Trophoblast cell (in vitro differentiated cells and primary cell): ENCODE measurements around the gene GTF2B. TPM values are rescaled to one million over a fixed set of nuclear protein-coding genes. Genes with fewer than 3 reads are reported as not detected.
"Not testable (repeated sequence)": the region's sequence is repeated elsewhere in the genome, so short reads cannot be mapped to it uniquely, and the experiment has no call there.

ENCODE experiments used
- DNase-seq, 2 donors: peaks; one replicate each; pipeline ENCODE4 v3.0.0-alpha.2; 2016
- H2AFZ ChIP-seq: 2 replicates; pipeline ENCODE4 v1.6.1; 2013; ENCODE audit warnings: low read length, moderate library complexity, mild to moderate bottlenecking; ENCODE audit not compliant: insufficient read depth, poor library complexity
- H2AK5ac ChIP-seq: 2 replicates; pipeline ENCODE4 v1.6.1; 2013; ENCODE audit warnings: mild to moderate bottlenecking, low read length
- H2BK120ac ChIP-seq: 2 replicates; pipeline ENCODE4 v1.6.1; 2013; ENCODE audit warnings: low read length, mild to moderate bottlenecking, moderate library complexity; ENCODE audit not compliant: insufficient read depth, poor library complexity
- H2BK12ac ChIP-seq: 2 replicates; pipeline ENCODE4 v1.6.1; 2013; ENCODE audit warnings: mild to moderate bottlenecking, low read length, moderate library complexity
- H2BK5ac ChIP-seq: 2 replicates; pipeline ENCODE4 v1.6.1; 2013; ENCODE audit warnings: low read length, low read depth, moderate library complexity, mild to moderate bottlenecking; ENCODE audit not compliant: poor library complexity
- H3K14ac ChIP-seq: 2 replicates; pipeline ENCODE4 v1.6.1; 2013; ENCODE audit warnings: mild to moderate bottlenecking, low read length
- H3K18ac ChIP-seq: 2 replicates; pipeline ENCODE4 v1.6.1; 2013; ENCODE audit warnings: mild to moderate bottlenecking, low read length
- H3K23ac ChIP-seq: 2 replicates; pipeline ENCODE4 v1.6.1; 2013; ENCODE audit warnings: low read length
- H3K27ac ChIP-seq: 2 replicates; pipeline ENCODE4 v1.5.1; 2013; ENCODE audit warnings: low read depth, mild to moderate bottlenecking, inconsistent platforms, low read length, moderate library complexity
- H3K27me3 ChIP-seq: 2 replicates; pipeline ENCODE4 v1.6.1; 2013; ENCODE audit warnings: inconsistent platforms, mild to moderate bottlenecking, low read length, moderate library complexity; ENCODE audit not compliant: insufficient read depth
- H3K36me3 ChIP-seq, 2 experiments: 1 replicate in 1 of 2; 2 replicates in 1 of 2; pipeline ENCODE4 v1.6.1; 2013; ENCODE audit warnings: low read length in 2 of 2, mild to moderate bottlenecking in 2 of 2, moderate library complexity in 1 of 2; ENCODE audit not compliant: insufficient read depth in 2 of 2, control insufficient read depth in 1 of 2
- H3K4ac ChIP-seq: 2 replicates; pipeline ENCODE4 v1.6.1; 2013; ENCODE audit warnings: low read depth, mild to moderate bottlenecking, low read length, moderate library complexity
- H3K4me1 ChIP-seq, 2 experiments: 1 replicate in 1 of 2; 2 replicates in 1 of 2; pipeline ENCODE4 v1.6.1; 2013; ENCODE audit warnings: low read length in 2 of 2, mild to moderate bottlenecking in 2 of 2, moderate library complexity in 1 of 2; ENCODE audit not compliant: insufficient read depth in 2 of 2, control insufficient read depth in 1 of 2
- H3K4me2 ChIP-seq: 2 replicates; pipeline ENCODE4 v1.6.1; 2013; ENCODE audit warnings: inconsistent platforms, mild to moderate bottlenecking, low read length, moderate library complexity
- H3K4me3 ChIP-seq: 2 replicates; pipeline ENCODE4 v1.5.1; 2013; ENCODE audit warnings: mild to moderate bottlenecking, low read depth, low read length, inconsistent platforms
- H3K79me1 ChIP-seq: one replicate; pipeline ENCODE4 v1.6.1; 2013; ENCODE audit warnings: low read length
- H3K79me2 ChIP-seq: 2 replicates; pipeline ENCODE4 v1.6.1; 2013; ENCODE audit warnings: low read length, mild to moderate bottlenecking; ENCODE audit not compliant: control insufficient read depth, insufficient read depth, poor library complexity
- H3K9ac ChIP-seq: 2 replicates; pipeline ENCODE4 v1.6.1; 2013; ENCODE audit warnings: mild to moderate bottlenecking, low read length
- H3K9me3 ChIP-seq: 2 replicates; pipeline ENCODE4 v1.6.1; 2013; ENCODE audit warnings: low read depth, mild to moderate bottlenecking, control low read depth, inconsistent platforms, low read length; ENCODE audit not compliant: insufficient read depth
- H4K12ac ChIP-seq: 2 replicates; pipeline ENCODE4 v1.6.1; 2013; ENCODE audit warnings: low read depth, mild to moderate bottlenecking, low read length, moderate library complexity
- H4K8ac ChIP-seq: 2 replicates; pipeline ENCODE4 v1.6.1; 2013; ENCODE audit warnings: low read depth, mild to moderate bottlenecking, low read length, moderate library complexity
- H4K91ac ChIP-seq: one replicate; pipeline ENCODE4 v1.6.1; 2013; ENCODE audit warnings: low read depth, mild to moderate bottlenecking, low read length, moderate library complexity
- WGBS: extraction: QIAGEN DNeasy Blood & Tissue Kit; methylation state at CpG from one replicate; pipeline ENCODE4 v1.1.7; 2013; ENCODE audit warnings: missing lambda C conversion rate; ENCODE audit not compliant: insufficient read length, insufficient coverage; ENCODE audit errors: extremely low coverage; 5-methylcytosine and 5-hydroxymethylcytosine counted together
- polyA plus RNA-seq: library from polyadenylated mRNA; stranded (reverse); fragments of 200-250 nt; gene quantifications from 2 replicates; pipeline ENCODE4 v1.2.3, GENCODE V29; 2013

The GTF2B gene, protein sequence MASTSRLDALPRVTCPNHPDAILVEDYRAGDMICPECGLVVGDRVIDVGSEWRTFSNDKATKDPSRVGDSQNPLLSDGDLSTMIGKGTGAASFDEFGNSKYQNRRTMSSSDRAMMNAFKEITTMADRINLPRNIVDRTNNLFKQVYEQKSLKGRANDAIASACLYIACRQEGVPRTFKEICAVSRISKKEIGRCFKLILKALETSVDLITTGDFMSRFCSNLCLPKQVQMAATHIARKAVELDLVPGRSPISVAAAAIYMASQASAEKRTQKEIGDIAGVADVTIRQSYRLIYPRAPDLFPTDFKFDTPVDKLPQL
- 34.4 and 35.1 TPM in 2 replicates for polyA plus RNA-seq

DNA sequence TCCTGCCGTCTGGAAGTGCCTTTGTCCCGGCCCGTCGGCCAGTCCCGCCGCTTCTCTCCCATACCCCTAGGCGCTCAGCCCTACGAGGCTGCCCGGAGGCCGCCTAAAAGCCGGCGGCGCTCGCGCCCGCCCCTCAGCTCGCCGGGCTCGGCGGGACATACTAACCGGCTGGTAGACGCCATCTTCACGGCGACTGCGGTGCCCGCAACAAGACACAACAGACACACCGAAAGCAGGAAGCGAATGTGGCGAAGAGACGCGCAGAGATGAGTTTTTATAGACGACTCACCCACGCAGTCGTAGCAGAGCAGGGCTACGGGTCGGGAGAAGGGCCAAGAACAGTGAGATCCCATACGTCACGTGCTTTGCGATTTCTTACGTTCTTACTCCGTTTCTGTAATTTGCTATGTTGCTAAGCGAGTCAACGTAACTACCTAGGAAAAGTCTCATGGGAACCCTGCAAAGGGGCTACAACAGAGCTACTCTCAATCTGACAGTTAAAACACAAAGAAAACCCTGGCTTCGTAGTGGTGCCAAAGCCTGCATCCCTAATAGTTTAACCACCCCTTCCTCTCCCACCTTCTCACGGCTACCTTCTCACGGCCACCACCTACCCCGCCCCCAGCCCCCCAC lies at the start of gene GTF2B:
Gene GTF2B (minus strand): TSS at position 250 of the 633 bp plus-strand sequence. CDS start 68 bp downstream, at position 182.
- Histone ChIP-seq H3K18ac (peak within 1 kb of the TSS; percentile 5), H3K9me3 (no peaks in the 10 kb centered on the region), H3K14ac (no peak within 1 kb of the TSS), H2AFZ (peak within 1 kb of the TSS; percentile 48), H3K23ac (no peak within 1 kb of the TSS), H3K4me1 (no peaks in the 10 kb centered on the region), H2BK12ac (no peak within 1 kb of the TSS), H3K79me1 (peaks cover 3% of the 10 kb centered on the region), H4K12ac (peak within 1 kb of the TSS; percentile 10), H4K8ac (peak within 1 kb of the TSS; percentile 20), H3K36me3 (peaks cover 3 to 4% of the 10 kb centered on the region in 2 experiments), H3K4me2 (peak within 1 kb of the TSS; percentile 91), H3K4ac (peak within 1 kb of the TSS; percentile 14), H3K27ac (peak within 1 kb of the TSS; percentile 59), H3K9ac (peak within 1 kb of the TSS; percentile 93), H2BK120ac (no peak within 1 kb of the TSS), H3K27me3 (no peaks in the 10 kb centered on the region), H2BK5ac (peak within 1 kb of the TSS; percentile 50), H4K91ac (peak within 1 kb of the TSS; percentile 21), H2AK5ac (no peak within 1 kb of the TSS), H3K4me3 (peak within 1 kb of the TSS; percentile 90), H3K79me2 (peaks cover 4% of the 10 kb centered on the region)
- DNase-seq = peak; percentile 92 to 98
- WGBS = no CpG with 5 or more reads among the region's 47 CpGs

DNA sequence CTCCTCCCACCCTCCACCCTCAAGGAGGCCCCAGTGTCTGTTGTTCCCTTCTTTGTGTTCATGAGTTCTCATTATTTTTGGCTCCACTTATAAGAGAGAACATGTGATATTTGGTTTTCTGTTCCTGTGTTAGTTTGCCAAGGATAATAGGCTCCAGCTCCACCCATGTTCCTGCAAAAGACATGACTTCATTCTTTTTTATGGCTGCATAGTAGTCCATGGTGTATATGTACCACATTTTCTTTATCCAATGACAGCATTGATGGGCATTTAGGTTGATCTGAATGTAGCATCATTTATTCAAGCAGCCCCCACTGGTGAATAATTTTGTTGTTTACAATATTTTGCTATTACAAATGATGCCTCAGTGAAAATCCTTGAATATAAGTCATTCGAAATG lies 47.2 kb upstream of the GTF2B start:
- not testable (repeated sequence) for H2BK5ac ChIP-seq, H2BK12ac ChIP-seq, H3K9ac ChIP-seq, H3K4me3 ChIP-seq, DNase-seq, H3K4ac ChIP-seq, H2AFZ ChIP-seq, H3K27me3 ChIP-seq, H4K91ac ChIP-seq, H3K9me3 ChIP-seq, H3K4me1 ChIP-seq, H3K23ac ChIP-seq, H3K14ac ChIP-seq, H4K8ac ChIP-seq, H4K12ac ChIP-seq, H3K79me1 ChIP-seq, H3K79me2 ChIP-seq, H2BK120ac ChIP-seq, H3K27ac ChIP-seq, H2AK5ac ChIP-seq, H3K4me2 ChIP-seq, H3K18ac ChIP-seq
- H3K36me3 ChIP-seq = peaks cover 22 to 24% of the 10 kb centered on the region in 2 experiments
- no CpG with 5 or more reads among the region's 1 CpG for WGBS

DNA sequence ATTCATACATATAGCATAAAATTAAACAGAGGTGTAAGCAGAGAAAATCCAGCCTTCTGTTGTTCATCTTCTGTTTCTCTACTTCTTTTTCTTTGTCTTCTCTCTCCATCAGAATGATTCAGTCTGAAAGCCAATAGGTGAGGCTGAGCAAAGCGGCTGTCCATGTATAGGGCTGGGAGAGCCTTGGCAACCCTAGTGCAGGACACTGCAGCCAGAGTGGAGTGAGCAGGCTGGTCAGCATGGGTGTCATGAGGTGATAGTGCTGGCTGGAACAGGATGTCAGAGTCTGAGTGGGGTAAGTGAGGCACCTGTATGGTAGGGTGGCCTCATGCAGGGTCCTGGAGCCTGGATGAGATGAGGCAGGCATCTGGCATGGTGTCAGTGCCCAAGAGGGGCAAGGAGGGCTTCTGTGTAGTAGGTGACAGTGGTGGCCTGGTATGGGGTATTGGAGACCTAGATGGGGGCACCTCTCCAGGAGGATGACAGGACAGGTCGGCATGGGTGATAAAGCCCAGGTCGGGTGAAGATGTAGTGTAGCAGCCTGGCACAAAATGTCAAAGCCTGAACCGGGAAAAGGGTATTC lies 45.5 kb upstream of the GTF2B start:
- Histone ChIP-seq H3K27me3 (no peaks in the 10 kb centered on the region), H4K91ac (no peak overlapping the region), H2BK120ac (no peak overlapping the region), H3K4me1 (no peaks in the 10 kb centered on the region), H3K9me3 (no peaks in the 10 kb centered on the region), H2BK12ac (no peak overlapping the region), H3K36me3 (peaks cover 18 to 24% of the 10 kb centered on the region in 2 experiments), H3K14ac (no peak overlapping the region), H3K79me1 (no peaks in the 10 kb centered on the region), H2AFZ (no peak overlapping the region), H3K79me2 (no peaks in the 10 kb centered on the region), H2BK5ac (no peak overlapping the region), H3K4ac (no peak overlapping the region), H4K12ac (no peak overlapping the region), H3K18ac (no peak overlapping the region), H3K27ac (no peak overlapping the region), H3K23ac (no peak overlapping the region), H3K4me3 (no peak overlapping the region), H2AK5ac (no peak overlapping the region), H3K4me2 (no peak overlapping the region), H4K8ac (no peak overlapping the region), H3K9ac (no peak overlapping the region)
- DNase-seq = no peak
- no CpG with 5 or more reads among the region's 4 CpGs for WGBS

DNA sequence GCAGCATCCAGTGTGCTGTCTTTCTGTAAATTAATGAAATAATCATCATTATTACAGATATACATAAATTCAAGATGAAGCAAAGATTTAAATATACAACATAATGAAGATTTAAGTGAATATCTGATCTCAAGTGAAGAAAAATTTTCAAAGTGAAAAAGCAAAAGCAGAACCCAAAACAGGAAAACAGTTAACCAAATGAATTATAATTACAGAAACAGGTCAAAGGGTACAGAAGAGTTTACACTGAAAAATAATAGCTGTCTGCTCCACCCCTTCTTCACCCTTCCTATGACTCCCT lies 44.8 kb upstream of the GTF2B start:
- Histone ChIP-seq H3K27ac (no peak overlapping the region), H3K79me2 (no peaks in the 10 kb centered on the region), H3K79me1 (no peaks in the 10 kb centered on the region), H3K18ac (no peak overlapping the region), H3K14ac (no peak overlapping the region), H2AK5ac (no peak overlapping the region), H4K8ac (no peak overlapping the region), H3K9ac (no peak overlapping the region), H3K36me3 (peaks cover 16 to 29% of the 10 kb centered on the region in 2 experiments), H2BK120ac (no peak overlapping the region), H3K9me3 (no peaks in the 10 kb centered on the region), H4K12ac (no peak overlapping the region), H3K4ac (no peak overlapping the region), H3K23ac (no peak overlapping the region), H2BK5ac (no peak overlapping the region), H2AFZ (no peak overlapping the region), H3K4me2 (no peak overlapping the region), H2BK12ac (no peak overlapping the region), H3K4me3 (no peak overlapping the region), H3K27me3 (no peaks in the 10 kb centered on the region), H3K4me1 (no peaks in the 10 kb centered on the region), H4K91ac (no peak overlapping the region)
- DNase-seq = no peak
